ENCODE measurements around the gene PPP1R16B.
"Not testable (repeated sequence)": the region's sequence is repeated elsewhere in the genome, so short reads cannot be mapped to it uniquely, and the experiment has no call there.

The PPP1R16B gene

DNA sequence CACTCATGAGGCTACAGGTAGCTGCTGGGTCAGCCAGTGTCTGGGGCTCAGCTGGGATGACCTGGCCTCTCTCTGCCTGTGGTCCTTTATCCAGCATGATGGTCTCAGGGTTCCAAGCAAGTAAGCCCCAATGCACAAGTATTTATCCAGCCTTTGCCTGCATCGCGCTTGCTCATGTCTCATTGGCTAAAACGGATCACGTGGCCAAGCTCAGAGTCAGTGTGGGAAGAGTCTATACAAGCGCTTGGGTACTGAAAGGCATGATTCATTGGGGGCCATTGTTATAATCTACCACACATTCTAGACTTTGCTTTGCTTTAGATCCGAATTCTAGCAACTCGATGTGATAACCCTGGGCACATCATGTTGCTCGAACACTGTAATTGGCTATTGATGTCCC is 48.3 kb downstream of the PPP1R16B start:
- DNase-seq (ENCODE audit: low spot score), result no peak

DNA sequence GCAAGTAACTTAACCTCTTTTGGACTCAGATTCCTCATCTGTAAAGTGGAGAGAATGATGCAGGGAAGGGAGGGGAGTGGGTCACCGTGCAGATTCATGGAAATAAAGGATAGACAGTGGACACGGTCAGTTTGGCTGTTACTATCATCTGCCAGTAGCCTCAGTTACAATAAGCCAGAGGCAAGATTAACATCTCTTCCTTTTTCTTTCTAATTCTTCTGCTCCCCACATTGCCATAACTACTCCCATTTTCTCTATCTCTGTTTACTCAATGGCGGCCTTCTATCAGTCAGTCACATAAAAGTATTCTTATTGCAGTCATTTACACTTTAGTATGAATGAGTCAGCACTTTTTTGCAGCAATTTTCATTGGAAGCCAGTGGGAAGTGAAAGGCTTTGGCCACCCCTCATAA is 49.2 kb downstream of the PPP1R16B start:
- no peak for DNase-seq (ENCODE audit: low spot score)

DNA sequence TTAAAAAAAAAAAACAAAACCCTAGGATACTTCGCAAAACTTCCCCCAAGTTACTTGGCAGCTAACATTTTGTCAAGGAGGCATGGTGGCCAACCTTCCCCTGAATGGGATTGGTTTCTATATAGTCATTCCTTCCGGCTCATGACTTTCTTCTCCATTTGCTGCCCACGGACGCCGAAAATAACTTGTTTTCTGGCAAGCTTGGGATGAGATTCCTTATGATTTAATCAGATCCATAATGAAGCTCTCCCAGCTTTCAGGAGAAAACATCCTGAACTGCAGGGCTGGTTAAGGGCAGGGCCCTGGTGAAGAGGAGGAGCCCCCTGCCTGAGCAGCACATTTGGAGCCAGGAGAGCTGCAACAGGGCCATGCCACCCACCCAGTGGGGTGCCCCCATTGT is 49.9 kb downstream of the PPP1R16B start:
- no peak for DNase-seq (ENCODE audit: low spot score)

DNA sequence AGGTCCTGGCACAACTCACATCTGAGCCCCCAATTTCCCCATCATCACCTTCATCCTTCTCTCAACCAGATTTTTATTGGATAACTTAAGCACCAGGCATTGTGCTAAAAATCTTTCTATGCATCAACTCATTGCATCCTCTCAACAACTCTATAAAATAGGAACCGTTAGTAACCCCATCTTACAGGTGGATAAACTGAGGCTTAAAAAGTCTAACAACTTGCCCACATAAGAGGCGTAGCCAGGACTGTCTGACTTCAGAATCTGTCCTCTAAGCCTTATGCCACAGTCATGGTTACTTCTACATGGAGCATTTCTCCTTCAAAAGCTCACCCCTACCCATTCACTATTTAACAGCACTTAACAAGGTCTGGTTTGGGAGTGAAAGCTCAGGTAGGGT is 51.1 kb downstream of the PPP1R16B start:
- no peak for DNase-seq (ENCODE audit: low spot score)

DNA sequence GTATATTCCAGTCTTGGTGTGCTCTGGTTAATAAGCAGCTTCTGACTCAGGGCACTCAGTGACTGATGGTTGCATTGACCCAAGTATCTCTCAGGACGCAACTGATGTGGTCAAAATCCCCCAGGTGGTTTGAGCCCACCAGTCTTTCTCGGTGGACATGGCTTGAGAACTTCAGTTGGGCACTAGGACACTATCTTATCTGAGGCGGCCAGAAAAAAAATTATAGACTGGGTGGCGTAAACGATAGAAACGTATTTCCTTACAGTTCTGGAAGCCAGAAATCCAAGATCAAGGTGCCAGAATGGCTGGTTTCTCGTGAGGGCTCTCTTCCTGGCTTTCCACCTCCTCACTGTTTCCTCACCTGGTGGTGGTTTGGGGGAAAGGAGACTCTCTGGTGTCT is 52.2 kb downstream of the PPP1R16B start:
- DNase-seq (ENCODE audit: low spot score), result no peak

DNA sequence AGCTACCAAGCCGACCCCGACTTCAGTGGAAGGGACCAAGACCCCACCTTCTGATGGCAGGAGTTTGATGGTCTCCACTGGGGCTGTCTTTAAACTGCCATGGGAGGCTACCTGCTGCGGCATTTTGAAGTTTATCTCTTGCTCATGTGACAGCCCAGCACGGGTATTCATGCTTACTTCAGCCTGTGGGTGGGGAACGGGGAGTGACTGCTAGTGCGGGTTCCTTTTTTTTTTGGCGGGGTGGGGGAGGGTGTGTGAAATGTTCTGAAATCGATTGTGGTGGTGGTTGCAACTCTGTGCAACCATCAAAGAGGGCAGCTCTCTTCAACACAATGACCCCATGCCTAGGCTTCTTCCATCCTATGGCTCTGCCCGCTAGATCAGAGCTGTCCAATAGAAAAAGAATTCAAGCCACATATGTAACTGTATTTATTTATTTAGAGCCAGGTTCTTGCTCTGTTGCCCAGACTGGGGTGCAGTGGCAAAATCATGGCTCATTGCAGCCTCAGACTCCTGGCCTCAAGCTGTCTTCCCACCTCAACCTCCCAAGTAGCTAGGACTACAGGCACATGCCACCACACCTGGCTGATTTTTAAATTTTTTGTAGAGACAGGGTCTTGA is 53.7 kb downstream of the PPP1R16B start:
- no peak for DNase-seq (ENCODE audit: low spot score)

DNA sequence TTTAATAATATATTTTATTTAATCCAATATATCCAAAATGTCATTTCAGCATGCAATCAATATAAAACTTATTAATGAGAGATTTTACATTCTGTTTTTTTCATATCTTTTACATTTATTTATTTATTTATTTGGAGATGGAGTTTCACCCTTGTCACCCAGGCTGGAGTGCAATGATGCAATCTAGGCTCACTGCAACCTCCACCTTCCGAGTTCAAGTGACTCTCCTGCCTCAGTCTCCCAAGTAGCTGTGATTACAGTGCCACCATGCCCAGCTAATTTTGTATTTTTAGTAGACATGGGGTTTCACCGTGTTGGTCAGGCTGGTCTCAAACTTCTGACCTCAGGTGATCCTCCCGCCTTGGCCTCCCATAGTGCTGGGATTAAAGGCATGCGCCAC is 54.4 kb downstream of the PPP1R16B start:
- DNase-seq (ENCODE audit: low spot score), result not testable (repeated sequence)

DNA sequence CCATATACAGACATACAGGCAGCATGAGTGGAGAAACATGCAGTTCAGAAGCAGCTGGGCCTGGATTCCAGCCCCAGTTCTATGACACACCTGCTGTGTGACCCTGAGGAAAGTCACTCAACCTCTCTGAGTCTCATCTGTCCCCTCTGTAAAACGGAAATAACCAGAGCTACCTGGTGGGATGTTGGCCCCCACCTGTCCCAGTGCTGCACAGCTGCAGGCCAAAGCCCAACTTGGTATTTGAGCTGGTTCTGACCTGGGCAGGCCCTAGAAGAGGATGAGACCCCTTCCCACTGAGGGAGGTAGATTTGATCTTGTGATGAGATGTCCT is 55.5 kb downstream of the PPP1R16B start:
- no peak for DNase-seq (ENCODE audit: low spot score)

DNA sequence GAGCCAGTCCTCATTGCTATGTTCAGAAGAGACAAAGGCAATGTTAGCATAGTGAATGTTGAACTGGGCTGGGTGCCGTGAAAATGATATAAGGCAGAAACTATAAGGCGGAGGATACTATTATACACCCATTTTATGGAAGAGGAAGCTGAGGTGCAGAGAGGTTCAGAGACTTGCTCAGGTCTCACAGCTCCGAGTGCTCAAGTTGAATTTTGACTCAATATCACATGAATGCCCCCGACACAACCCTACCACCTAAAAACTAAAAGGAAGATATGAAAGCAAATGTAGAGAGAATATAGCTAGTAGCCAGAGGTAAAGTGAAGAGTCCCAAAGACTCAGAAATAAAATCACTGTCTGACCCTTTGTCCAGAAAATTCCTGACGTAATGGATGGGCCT is 56.7 kb downstream of the PPP1R16B start:
- no peak for DNase-seq (ENCODE audit: low spot score)

DNA sequence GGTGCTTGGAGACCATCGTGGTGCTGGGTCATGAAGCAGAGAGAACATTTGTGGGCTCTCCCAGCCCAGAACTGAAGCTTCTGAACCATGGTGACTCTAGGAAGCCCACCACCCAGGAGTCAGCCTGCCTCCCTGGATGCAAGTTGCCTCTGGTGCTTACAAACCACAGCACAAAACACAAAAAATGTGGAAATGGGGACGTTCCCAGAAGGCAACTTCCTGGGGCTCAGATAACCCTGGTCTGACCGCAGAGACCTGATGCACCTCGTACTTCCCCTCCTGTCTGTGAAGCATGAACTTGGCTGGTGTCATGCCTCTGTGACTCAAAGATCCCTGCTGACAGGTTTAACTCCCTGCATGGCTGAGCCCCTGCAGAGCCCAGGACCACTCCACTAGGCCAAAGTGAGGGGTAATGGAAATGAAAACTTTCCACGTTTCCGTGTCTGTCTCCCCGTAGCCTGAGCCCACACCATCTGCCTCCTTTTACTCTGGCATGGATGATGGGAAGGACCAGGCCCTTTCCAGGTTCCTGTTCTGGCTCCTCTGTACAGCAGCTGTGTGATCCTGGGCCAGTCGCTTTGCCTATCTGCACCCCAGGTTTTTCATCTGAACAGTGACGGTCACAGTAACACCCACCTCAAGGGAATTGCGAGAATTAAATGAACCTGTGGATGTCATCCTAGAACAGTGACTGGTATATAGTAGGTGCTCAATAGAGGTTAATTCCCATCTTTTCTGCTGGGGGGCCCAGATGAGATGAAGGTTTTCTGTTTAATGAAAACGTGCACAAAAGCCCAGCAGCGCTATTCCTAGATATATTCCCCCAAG is 57.7 kb downstream of the PPP1R16B start:
- DNase-seq (ENCODE audit: low spot score), result no peak

DNA sequence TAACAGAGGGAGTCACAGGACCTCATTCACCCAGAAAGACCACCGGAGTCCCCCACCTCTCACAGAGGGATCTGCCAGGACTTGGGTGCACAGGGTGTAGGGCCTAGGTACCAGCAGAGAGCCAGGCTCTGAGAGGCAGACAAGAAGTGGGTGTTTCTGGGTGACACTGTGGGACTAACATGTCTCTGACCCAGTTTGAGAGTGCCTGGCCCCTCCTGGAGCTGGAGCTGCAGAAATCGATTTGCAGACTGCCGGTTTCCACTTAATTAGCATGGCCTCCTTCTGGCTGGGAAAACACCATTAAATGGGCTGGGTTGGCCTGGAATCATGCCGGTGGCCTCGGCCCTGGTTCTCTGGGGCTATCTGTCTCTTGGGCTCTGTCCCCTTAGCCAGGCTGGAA is 59.2 kb downstream of the PPP1R16B start:
- no peak for DNase-seq (ENCODE audit: low spot score)

DNA sequence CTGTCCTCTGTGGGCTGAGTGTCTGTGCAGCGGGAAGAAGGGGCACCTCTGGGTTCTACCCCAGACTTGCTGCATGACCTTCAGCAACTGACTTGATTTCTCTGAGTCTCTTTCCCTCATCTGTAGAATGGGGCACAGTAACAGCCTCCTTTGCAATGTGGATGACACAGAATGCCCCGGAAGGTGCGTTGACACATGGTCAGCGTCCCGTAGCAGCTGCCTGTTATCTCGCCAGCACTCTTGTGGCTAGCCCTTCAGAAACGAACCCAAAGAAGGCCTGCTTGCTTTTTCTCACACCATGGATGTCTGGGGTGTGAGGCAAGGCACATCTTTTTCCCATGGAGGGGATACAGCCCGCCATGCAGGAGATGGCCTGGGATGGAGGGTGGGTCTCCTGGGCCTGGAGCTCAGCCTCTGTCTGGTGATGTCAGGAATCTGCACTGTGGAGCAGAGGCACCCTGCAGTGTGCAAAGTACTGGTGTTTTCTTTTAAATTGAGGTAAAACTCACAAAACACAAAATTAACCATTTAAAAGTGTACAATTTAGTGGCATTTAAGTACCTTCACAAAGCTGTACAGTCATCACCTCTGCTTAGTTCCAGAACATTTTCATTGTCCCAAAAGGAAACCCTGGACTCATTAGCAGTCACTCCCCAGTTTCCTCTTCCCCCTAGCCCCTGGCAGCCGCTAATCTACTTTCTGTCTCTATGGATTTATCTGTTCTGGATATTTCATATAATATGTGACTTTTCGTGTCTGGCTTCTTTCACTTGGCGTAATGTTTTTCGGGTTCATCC is 61.0 kb downstream of the PPP1R16B start:
- DNase-seq (ENCODE audit: low spot score), result no peak

DNA sequence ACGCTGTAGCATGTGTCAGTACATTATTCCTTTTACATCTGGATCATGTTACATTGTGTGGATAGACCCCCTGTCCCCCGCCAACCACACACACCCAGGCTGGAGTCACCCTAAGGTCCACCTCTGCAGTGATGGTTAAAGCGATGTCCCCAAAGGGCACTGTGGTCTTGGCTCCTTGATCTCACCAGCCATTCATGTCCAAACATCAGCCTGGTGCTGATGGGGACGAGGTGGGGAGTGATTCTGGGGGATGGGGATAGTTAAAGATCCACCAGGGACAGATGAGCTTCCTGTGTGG is 61.5 kb downstream of the PPP1R16B start:
- no peak for DNase-seq (ENCODE audit: low spot score)

DNA sequence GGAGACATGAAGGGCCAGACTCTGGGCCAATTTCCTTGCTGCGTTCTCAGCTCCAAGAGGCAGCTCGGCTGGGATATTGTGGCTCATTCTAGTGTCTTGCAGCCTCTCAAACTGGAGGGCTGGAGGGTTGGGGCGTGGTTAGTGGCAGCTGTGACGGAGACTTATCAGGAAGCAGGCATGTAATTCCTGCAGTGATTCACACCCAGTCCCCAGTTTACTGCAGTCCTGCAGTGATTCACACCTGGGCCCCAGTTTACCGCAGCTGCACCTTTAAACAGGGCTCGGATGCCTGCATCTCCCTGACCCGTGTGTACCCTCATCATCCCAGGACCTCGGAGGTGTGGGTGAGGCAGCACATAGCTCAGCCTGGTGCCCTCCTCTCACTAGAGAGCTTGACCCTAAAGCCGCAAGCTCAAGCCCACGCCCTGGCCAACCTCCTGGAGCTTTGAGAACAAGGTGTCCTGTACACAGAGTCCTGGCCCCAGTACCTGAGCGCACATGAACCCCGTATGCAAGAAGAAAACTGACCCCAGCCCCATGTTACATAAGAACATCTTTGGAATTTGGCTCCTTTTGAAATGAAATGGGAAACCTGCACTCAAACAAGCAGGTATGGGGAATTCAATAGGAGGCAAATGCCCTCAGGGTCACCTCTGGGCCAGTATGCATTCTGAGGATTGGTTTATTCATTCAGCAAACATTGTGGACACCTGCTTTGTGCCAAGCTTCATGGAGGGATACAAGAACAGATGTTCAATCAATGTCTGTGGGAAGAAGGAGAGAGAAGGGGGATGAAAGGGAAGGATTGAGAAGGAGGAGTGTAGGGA is 65.4 kb downstream of the PPP1R16B start:
- no peak for DNase-seq (ENCODE audit: low spot score)

DNA sequence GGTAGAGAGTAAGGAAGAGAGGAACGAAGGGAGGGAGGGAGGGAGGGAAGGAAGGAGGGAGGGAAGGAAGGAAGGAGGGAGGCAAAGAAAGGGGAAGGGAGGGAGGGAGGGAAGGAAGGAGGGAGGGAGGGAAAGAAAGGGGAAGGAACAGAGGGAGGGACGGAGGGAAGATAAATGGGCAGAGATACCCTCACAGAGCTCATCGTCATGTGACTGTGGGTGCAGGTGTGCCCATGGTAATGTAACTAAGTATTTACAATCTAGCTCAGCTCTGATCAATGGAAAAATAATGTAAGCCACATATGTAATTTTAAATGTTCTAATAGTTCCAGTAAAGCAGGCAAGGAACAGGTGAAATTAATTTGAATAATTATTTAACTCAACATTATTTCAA is 66.1 kb downstream of the PPP1R16B start:
- DNase-seq (ENCODE audit: low spot score), result no peak

DNA sequence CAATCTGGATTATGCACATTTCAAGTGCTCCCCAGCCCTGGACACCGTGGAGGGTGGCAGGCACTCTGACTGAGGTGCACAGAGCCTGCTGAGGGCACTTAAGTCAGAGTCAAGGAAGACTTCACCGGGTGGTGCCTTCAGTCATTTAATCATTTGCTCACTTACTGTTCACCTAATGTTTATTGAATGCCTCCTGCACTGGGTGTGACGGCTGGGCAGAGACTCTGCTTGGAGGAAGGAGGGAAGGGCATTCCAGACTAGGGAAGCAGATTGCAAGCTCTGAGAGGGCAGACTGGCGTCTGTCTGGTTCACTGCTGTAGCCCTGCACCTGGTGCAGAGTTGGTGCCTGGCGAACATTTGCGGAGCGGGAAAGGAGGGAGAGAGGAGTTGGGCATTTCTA is 66.5 kb downstream of the PPP1R16B start:
- DNase-seq (ENCODE audit: low spot score), result no peak

DNA sequence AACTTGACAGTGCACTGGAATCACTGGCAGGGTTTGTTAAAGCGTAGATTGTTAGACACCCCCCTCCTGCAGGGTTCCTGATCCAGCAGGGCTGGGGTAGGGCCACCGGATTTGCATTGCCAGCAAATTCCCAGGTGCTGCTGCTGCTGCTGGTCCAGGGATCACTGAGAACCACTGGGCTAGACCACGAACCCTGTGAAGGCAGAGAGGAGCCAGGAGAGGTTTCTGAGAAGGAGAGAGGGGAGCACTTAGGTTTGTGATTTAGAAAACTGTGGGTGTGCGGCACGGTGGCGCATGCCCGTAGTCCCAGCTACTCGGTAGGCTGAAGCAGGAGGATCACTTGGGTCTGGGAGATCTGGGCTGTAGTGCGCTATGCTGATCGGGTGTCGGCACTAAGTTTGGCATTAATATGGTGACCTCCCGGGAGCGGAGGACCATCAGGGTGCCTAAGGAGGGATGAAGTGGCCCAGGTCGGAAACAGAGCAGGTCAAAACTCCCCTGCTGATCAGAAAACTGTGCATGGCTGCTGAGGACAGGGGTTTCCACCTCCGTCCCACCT is 67.1 kb downstream of the PPP1R16B start:
- DNase-seq (ENCODE audit: low spot score), result no peak

DNA sequence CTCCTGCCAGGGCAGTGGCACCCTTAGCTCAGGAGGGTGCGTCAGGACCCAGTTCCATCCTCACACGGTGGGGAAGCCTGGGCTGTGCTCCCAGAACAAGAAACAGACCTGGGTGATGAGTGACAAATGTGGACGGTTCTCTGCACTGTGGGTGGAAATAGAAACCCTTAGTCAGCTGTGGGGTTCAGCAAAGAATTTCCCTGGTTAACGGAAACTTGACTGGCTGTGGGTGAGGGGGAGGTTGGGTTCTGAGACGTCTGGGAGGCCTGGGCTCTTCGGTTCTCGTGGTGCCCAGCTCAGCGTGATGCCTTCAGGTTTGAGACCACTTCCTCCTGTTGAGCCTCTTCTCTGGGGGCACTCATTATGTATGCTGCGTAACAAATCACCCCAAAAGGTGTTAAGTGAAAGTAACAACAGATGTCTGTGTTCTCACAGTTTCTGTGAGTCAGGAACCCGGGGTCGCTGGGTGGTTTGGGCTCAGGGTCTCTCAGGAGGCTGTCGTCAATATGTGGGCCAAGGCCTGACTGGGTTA is 67.6 kb downstream of the PPP1R16B start:
- no peak for DNase-seq (ENCODE audit: low spot score)

DNA sequence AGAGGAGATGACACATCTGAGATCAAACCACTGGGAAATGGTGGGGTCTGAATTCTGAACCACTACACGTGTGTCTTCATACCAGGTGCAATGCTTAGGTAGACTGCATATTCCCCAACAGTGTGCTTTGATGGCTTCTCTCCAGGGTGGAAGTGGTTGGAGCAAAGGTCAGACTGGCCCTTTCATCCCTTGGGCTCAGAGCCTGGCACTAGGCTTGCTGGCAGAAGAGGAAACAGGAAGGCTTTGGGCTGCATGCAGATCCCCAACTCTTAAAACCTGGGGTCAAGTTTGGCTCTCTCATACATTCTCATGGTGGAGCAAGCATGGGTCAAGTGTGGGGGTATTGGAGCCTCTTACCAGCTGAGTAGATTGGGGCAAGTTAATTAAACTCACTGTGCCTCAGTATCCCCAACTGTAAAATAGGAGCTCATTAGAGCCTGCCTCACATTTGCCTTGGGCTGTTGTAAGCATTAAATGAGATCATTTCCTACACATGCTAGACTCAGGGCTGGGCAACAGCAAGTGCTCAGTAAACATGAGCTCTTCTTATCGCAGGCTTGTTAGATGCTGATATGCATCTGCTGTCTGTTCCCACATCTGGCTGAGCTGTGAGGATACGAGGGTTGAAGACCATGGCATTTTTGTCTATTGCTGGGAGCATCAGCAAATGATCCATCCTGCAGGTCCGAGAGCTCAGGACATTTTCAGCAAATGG is 69.1 kb downstream of the PPP1R16B start:
- DNase-seq (ENCODE audit: low spot score), result no peak

DNA sequence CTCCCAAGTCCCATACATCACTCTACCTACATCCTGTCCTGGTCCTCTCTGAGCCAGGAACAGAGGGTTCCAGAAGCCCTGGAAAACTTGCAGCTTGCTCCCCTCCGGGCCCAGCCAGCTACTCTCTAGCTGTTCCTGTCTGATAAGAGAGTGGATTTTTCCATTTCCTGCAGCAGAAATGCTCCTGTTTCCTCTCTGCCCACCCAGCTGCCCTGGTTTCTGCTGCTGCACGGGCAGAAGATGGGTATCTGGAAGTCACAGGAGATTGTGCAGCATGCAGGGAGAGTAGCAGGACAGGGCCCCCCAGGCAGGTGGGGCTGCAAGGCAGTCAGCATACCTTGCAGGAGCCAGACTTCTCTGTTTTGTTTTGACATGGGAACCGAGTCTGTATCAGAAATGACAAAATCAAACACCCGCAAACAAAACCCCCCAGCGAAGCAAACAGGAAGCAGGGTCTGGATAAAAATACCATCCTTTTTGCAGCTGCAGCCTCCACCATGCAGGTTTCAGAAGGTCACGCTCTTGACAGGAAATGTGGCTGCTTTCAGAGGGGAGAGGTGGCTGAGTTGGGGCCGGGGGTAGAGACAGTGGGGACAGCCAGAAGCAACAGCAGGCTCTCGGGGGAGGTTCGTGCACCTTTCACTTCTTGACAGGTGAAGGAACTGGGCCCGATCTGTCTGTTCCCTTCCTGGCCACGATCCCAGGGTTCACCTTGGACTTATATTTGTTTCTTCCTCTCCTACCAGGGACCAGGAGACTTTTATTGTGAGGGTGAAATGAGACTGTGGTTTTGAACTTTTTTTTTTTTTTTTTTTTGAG is 69.9 kb downstream of the PPP1R16B start:
- no peak for DNase-seq (ENCODE audit: low spot score)
